Spleen (tissue), 7 donors: ENCODE data around the gene ZNF474.

Source experiments
- POLR2A ChIP-seq, 3 donors: fragments of 450-650 bp; IDR thresholded peaks; one replicate each; pipeline ENCODE4 v1.5.1; 2017; ENCODE audit warnings: antibody characterized with exemption in 3 of 3, mild to moderate bottlenecking in 1 of 3
- POLR2AphosphoS5 ChIP-seq, 3 donors: sonication (generic); formaldehyde crosslinking; IDR thresholded peaks; one replicate each; pipeline ENCODE4 v1.5.1; 2017; ENCODE audit warnings: antibody characterized with exemption in 3 of 3
- TF ChIP-seq, protein P1 (sequence below), 11 experiments: fragments of 200-600 bp in 7 of 11; fragments of 450-650 bp in 4 of 11; sonication (generic) in 4 of 11; IDR thresholded peaks in 8 of 11; conservative IDR thresholded peaks in 3 of 11; 1 replicate in 7 of 11; 2 replicates in 4 of 11; pipeline versions ENCODE4 v1.4.0 to v1.8.0; 2016 to 2021; ENCODE audit warnings: antibody characterized with exemption in 11 of 11, inconsistent platforms in 4 of 11, mild to moderate bottlenecking in 1 of 11
- donor health status: DM: no; HTN: no; CAD: no; lungs with moderate emphysema.
- donor health status: DM: no; HTN: no; CAD: no.
- donor health status: DM: no; HTN: no; CAD: no.

DNA sequence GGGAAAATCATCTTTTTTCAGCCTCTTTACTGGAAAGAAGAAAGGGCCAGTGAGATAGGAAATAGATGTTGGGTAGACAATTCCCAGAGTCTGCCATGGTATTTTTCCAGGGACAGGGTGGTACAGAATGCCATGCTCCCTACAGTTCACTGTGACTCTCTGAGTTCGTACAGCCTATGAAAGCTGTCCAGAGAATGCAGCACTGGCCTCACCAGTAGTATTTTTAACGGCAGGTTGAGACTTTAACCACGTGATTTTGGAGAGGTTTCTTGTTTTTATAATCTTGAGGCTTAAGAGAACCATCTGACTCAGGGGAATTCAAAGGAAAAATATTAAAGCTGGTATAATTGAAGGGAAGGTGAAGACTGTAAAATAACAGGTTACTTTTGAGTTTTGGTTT, 10.1 kb upstream of the ZNF474 start:
- TF ChIP-seq, protein P1, sequence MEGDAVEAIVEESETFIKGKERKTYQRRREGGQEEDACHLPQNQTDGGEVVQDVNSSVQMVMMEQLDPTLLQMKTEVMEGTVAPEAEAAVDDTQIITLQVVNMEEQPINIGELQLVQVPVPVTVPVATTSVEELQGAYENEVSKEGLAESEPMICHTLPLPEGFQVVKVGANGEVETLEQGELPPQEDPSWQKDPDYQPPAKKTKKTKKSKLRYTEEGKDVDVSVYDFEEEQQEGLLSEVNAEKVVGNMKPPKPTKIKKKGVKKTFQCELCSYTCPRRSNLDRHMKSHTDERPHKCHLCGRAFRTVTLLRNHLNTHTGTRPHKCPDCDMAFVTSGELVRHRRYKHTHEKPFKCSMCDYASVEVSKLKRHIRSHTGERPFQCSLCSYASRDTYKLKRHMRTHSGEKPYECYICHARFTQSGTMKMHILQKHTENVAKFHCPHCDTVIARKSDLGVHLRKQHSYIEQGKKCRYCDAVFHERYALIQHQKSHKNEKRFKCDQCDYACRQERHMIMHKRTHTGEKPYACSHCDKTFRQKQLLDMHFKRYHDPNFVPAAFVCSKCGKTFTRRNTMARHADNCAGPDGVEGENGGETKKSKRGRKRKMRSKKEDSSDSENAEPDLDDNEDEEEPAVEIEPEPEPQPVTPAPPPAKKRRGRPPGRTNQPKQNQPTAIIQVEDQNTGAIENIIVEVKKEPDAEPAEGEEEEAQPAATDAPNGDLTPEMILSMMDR (IDR thresholded peaks at IDR 0.05 in 8 of 11, conservative IDR thresholded peaks at IDR 0.05 in 3 of 11): no peak
- no peak for TF ChIP-seq POLR2A (IDR thresholded peaks at IDR 0.05)
- no peak for TF ChIP-seq POLR2AphosphoS5 (IDR thresholded peaks at IDR 0.05)
